Endothelial cell (in vitro differentiated cells): ENCODE results near the gene RGS3. TPM values are rescaled to one million over a fixed set of nuclear protein-coding genes. Genes with fewer than 3 reads are reported as not detected.

Experiments
- DNase-seq: peaks from one replicate; pipeline ENCODE4 v3.0.0; 2021; ENCODE audit warnings: low spot score
- H3K27ac Mint-ChIP-seq: one replicate; pipeline ENCODE4 v1.8.0; 2021; ENCODE audit warnings: mixed read lengths, inconsistent platforms; ENCODE audit not compliant: unreplicated experiment
- H3K27me3 Mint-ChIP-seq: one replicate; pipeline ENCODE4 v1.8.0; 2021; ENCODE audit warnings: mild to moderate bottlenecking, moderate library complexity, mixed read lengths, inconsistent platforms; ENCODE audit not compliant: unreplicated experiment
- H3K36me3 Mint-ChIP-seq: one replicate; pipeline ENCODE4 v1.8.0; 2021; ENCODE audit warnings: mild to moderate bottlenecking, low read depth, mixed read lengths, inconsistent platforms; ENCODE audit not compliant: unreplicated experiment
- H3K4me1 Mint-ChIP-seq: one replicate; pipeline ENCODE4 v1.8.0; 2021; ENCODE audit warnings: mild to moderate bottlenecking, mixed read lengths, inconsistent platforms; ENCODE audit not compliant: unreplicated experiment
- H3K4me3 Mint-ChIP-seq: one replicate; pipeline ENCODE4 v1.8.0; 2021; ENCODE audit warnings: mild to moderate bottlenecking, mixed read lengths, inconsistent platforms; ENCODE audit not compliant: unreplicated experiment
- H3K9me3 Mint-ChIP-seq: one replicate; pipeline ENCODE4 v1.8.0; 2021; ENCODE audit warnings: mixed read lengths, inconsistent platforms; ENCODE audit not compliant: unreplicated experiment
- total RNA-seq: library from RNA; stranded (reverse); fragmentation: NEBNext Ultra II Directional; extraction: Animal tissue kit (Norgen Biotek cat#: 25700); gene quantifications from one replicate; pipeline ENCODE4 v1.2.1, GENCODE V29; 2021; ENCODE audit not compliant: unreplicated experiment
- TF ChIP-seq, protein P1 (sequence below): fragments of 200-600 bp; sonication (generic); IDR thresholded peaks from one replicate; pipeline ENCODE4 v1.5.0; 2021; ENCODE audit warnings: antibody characterized with exemption; ENCODE audit not compliant: unreplicated experiment

RGS3 gene
- total RNA-seq, 1 donor from 2014 or later = 474 TPM

DNA sequence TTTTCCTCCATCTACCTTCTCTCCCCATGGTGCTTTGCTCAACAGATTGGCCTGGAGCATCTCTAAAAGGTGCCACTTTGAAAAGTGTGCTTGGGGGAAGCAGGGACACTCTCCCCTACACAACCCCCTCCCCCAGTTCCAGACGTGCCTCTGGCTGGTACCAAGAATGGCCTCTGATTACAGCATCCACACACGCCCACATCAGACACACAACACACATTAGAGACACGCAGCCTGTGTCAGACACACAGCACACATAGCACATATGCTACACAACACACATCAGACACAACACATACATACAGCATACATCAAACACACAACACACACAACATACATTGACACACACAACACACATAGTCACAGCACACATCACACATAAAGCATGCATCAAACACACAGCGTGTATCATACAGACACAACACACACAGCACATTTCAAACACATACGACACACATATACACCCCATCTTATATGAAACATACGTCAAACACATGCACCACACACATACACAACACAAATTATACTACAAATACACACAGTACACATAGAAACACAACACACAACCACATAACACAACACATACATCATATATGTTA lies 150.4 kb downstream of the RGS3 start:
- Mint-ChIP-seq H3K27ac (peak overlapping the region; percentile 45), H3K4me1 (peaks cover 70% of the 10 kb centered on the region), H3K27me3 (peaks cover 25% of the 10 kb centered on the region), H3K9me3 (no peaks in the 10 kb centered on the region), H3K36me3 (peaks cover 8% of the 10 kb centered on the region), H3K4me3 (peak overlapping the region; percentile 33)
- DNase-seq = no peak
- TF ChIP-seq, protein P1, sequence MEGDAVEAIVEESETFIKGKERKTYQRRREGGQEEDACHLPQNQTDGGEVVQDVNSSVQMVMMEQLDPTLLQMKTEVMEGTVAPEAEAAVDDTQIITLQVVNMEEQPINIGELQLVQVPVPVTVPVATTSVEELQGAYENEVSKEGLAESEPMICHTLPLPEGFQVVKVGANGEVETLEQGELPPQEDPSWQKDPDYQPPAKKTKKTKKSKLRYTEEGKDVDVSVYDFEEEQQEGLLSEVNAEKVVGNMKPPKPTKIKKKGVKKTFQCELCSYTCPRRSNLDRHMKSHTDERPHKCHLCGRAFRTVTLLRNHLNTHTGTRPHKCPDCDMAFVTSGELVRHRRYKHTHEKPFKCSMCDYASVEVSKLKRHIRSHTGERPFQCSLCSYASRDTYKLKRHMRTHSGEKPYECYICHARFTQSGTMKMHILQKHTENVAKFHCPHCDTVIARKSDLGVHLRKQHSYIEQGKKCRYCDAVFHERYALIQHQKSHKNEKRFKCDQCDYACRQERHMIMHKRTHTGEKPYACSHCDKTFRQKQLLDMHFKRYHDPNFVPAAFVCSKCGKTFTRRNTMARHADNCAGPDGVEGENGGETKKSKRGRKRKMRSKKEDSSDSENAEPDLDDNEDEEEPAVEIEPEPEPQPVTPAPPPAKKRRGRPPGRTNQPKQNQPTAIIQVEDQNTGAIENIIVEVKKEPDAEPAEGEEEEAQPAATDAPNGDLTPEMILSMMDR = no peak

DNA sequence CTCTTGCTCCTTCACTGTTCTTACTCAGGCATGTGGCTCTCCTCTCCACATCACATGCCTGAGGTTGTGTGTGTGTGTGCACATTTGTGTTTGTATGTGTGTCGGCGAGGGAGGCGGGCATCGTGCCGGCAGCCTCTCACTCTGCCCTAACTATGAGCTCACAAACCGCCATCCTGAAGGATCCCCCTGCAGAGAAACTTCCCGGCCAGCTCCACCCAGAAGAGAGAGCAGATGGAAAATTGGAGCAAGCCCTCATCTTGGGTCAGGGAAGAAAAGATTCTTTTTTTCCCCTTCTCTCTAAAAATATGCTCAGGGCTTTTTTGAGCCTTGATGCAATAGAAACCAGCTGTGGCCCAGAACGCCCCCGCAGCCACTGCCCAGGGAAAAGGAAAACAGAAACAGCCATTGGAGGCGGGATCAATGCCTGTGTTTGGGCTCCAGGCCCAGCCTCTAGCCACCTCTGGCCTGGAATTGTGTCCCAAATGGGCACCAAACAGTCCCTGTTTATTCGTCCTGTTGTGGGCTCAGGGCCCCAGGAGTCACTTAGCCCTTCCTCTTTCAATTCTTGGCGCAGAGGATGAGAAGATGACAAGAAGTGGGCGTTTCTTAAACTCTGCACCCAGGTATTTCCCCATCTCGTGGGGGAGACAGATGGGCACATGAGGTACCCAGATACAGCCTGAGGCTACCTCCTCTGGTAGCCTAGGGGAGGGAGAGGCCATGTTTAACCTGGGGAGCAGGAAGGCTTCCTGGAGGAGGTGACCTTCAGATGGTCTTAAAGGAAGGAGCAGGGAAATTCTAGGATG lies 151.5 kb downstream of the RGS3 start:
- Mint-ChIP-seq H3K27ac (peak overlapping the region; percentile 84), H3K27me3 (peaks cover 29% of the 10 kb centered on the region), H3K9me3 (no peaks in the 10 kb centered on the region), H3K4me1 (peaks cover 72% of the 10 kb centered on the region), H3K4me3 (no peak overlapping the region), H3K36me3 (peaks cover 8% of the 10 kb centered on the region)
- TF ChIP-seq, protein P1 = no peak
- DNase-seq = no peak

DNA sequence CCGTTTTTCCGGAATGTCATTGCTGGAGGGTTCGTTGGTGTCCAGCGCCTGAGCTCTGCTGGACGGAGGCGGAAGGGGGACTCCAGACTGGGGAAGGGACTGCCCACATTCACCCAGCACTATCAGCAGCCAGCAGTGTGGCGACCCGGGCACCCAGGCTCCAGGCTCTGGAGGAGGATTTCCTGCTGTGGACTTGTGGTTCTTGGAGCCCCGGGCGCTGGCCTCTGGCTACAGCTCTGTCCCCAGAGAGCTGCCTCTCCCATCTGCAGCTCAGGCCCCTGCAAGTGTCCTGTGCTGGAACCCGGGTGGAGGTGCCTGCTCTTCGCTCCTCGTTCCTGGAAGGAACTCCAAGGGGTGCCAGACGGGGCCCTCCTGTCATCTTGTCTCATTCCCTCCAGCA lies 152.6 kb downstream of the RGS3 start:
- Mint-ChIP-seq H3K27me3 (peaks cover 25% of the 10 kb centered on the region), H3K9me3 (no peaks in the 10 kb centered on the region), H3K27ac (peak overlapping the region; percentile 61), H3K4me1 (peaks cover 70% of the 10 kb centered on the region), H3K4me3 (no peak overlapping the region), H3K36me3 (peaks cover 4% of the 10 kb centered on the region)
- DNase-seq = no peak
- TF ChIP-seq, protein P1 = no peak

DNA sequence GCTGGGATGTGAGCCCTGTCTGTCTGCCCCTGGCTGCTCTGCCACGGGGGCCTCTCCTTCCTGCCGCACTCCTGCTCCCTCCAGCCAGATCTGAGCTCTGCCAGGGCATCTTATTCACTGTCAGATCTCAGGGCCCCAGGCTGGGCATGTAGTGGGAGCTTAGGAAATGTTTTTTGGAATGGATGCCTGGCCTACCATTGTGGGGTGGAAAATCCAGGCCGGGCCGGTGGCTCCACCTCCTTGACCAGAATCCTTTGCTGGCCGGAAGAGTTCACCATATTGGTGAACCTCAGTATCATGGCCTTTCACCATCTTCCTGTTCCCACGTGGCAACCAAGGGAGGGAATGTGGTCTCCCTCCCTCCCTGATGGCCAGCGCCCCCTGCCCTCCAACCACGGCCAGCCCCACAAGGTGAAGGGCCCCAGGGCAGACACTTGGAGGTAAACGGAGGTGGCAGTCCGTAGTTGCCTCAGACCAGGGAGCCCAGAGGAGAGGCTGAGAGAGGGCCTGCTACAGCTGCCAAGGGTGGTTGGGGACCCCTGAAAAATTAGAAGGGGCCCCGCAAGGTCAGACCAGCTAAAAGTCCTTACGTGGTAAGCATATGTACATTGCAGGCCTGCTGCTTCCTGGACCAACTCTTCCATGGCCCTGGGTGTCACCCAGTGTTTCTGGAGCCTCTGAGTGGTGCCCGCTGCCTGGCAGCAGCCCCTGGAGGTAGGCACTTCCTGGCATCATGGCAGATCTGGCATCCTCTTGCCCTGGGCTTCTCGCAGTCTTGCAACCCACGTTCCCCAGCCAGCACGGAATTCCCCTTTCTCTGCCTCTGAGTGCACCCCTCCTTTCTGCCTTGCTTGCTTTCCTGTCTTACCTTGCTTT lies 153.3 kb downstream of the RGS3 start:
- TF ChIP-seq, protein P1 = no peak
- H3K27ac Mint-ChIP-seq = peak overlapping the region; percentile 72
- H3K27me3 Mint-ChIP-seq = peaks cover 27% of the 10 kb centered on the region
- peaks cover 70% of the 10 kb centered on the region for H3K4me1 Mint-ChIP-seq
- DNase-seq = no peak
- no peaks in the 10 kb centered on the region for H3K9me3 Mint-ChIP-seq
- peaks cover 4% of the 10 kb centered on the region for H3K36me3 Mint-ChIP-seq
- H3K4me3 Mint-ChIP-seq = no peak overlapping the region
